Amniotic stem cell (primary cell): ENCODE data around the gene PRKRA.
"Not testable (repeated sequence)": the region's sequence is repeated elsewhere in the genome, so short reads cannot be mapped to it uniquely, and the experiment has no call there.

Experiments used
- DNase-seq: peaks from one replicate; lab custom pipeline; 2025; lab: John Stamatoyannopoulos, UW

PRKRA gene

GRCh38 chr2:178450774-178451525 lies at the start of gene PRKRA, which contains the start of gene PJVK:
TSS of gene PRKRA (minus strand) at chr2:178451175. CDS start at chr2:178451030, 145 bp downstream.
TSS of gene PJVK (plus strand) at chr2:178451378. CDS start at chr2:178453410, 2,032 bp downstream.
- peak; percentile 93 for DNase-seq

- no peak for DNase-seq
These were observed 48.7 kb upstream of the PRKRA start for GRCh38 chr2:178499640-178500039.

GRCh38 chr2:178498137-178498536 lies 47.2 kb upstream of the PRKRA start:
- no peak for DNase-seq

- DNase-seq, result no peak
These were observed 45.1 kb upstream of the PRKRA start for GRCh38 chr2:178496049-178496448.

GRCh38 chr2:178491612-178492011 lies 40.6 kb upstream of the PRKRA start:
- no peak for DNase-seq

- DNase-seq, result no peak
These were observed 34.4 kb upstream of the PRKRA start for GRCh38 chr2:178485356-178485755.

GRCh38 chr2:178484245-178485041 lies 33.5 kb upstream of the PRKRA start:
- DNase-seq, result no peak

- DNase-seq, result no peak
These were observed 31.5 kb upstream of the PRKRA start for GRCh38 chr2:178482437-178482836.

GRCh38 chr2:178480227-178481181 lies 29.5 kb upstream of the PRKRA start, which contains the start of gene PLEKHA3:
TSS of gene PLEKHA3 (plus strand) at chr2:178480457. CDS start at chr2:178480870, 413 bp downstream.
- peak; percentile 86 for DNase-seq

GRCh38 chr2:178479758-178480226 lies 28.8 kb upstream of the PRKRA start:
- no peak for DNase-seq

GRCh38 chr2:178479275-178479616 lies 28.3 kb upstream of the PRKRA start:
- no peak for DNase-seq

GRCh38 chr2:178478439-178479274 lies 27.7 kb upstream of the PRKRA start, which contains the start of gene FKBP7:
TSS of gene FKBP7 (minus strand) at chr2:178478600. CDS start at chr2:178478499, 101 bp downstream.
- DNase-seq, result peak; percentile 85

- DNase-seq, result no peak
These were observed 27.1 kb upstream of the PRKRA start for GRCh38 chr2:178478130-178478438.

- DNase-seq, result no peak
These were observed 26.6 kb upstream of the PRKRA start for GRCh38 chr2:178477443-178478129.

GRCh38 chr2:178476477-178476876 lies 25.5 kb upstream of the PRKRA start:
- DNase-seq, result no peak

- DNase-seq, result no peak
These were observed 23.6 kb upstream of the PRKRA start for GRCh38 chr2:178474560-178474959.

- no peak for DNase-seq
These were observed 23.0 kb upstream of the PRKRA start for GRCh38 chr2:178473931-178474330.

- DNase-seq, result no peak
These were observed 22.4 kb upstream of the PRKRA start for GRCh38 chr2:178473373-178473772.

GRCh38 chr2:178471313-178471712 lies 20.3 kb upstream of the PRKRA start:
- not testable (repeated sequence) for DNase-seq

- DNase-seq, result no peak
These were observed 18.4 kb upstream of the PRKRA start for GRCh38 chr2:178469219-178469849.
